ENCODE results near the gene FUS. TPM values are rescaled to one million over a fixed set of nuclear protein-coding genes. Genes with fewer than 3 reads are reported as not detected.

Gene FUS
- total RNA-seq, 1 experiment from 2014 or later = 522 TPM

GRCh38 chr16:31143011-31143693 lies 36.8 kb upstream of the FUS start:
- peak overlapping the region; percentile 80 for H3K4me2 ChIP-seq (ENCODE audit: low read length)
- H3K4me1 ChIP-seq (ENCODE audit: control insufficient read depth in 1 of 2, insufficient read depth in 2 of 2, low read length in 2 of 2) = peaks cover 33 to 55% of the 10 kb centered on the region in 2 experiments
- H3K27ac ChIP-seq (ENCODE audit: low read depth, low read length) = peak overlapping the region; percentile 72; the same call in 1 of the 2 replicates
- H2AFZ ChIP-seq (ENCODE audit: low read depth, low read length, poor library complexity, severe bottlenecking) = no peak overlapping the region
- intact Hi-C loops (cut with micrococcal nuclease) = no loop called here
- H3K9ac ChIP-seq (ENCODE audit: low read length) = peak overlapping the region; percentile 61; the same call in 1 of the 2 replicates
- ATAC-seq (no peak), DNase-seq (ENCODE audit: low read depth, low spot score) (no peak)
- no peaks in the 10 kb centered on the region for H3K36me3 ChIP-seq (ENCODE audit: control insufficient read depth in 1 of 2, insufficient read depth in 2 of 2, low read length in 2 of 2)
- H3K9me3 ChIP-seq (ENCODE audit: control insufficient read depth in 1 of 2, insufficient read depth in 1 of 2, low read depth in 1 of 2, low read length in 2 of 2) = no peaks in the 10 kb centered on the region
- no peak overlapping the region for H3K4me3 ChIP-seq (replicated peaks in 1 of 2; ENCODE audit: low read depth in 1 of 2, low read length in 2 of 2)
- ChIA-PET POLR2A (interaction anchor here (0.9 to 9.9 kb wide), 6 partner anchors 9 to 158 kb away, joined by 3 to 84 read pairs (median 6); partner anchors contain the start of genes FUS, HSD3B7 and KAT8), RAD21 (ENCODE audit: low non-redundant PET in 1 of 2, low total read pairs in 2 of 2, uncharacterized antibody in 2 of 2, unreplicated experiment in 2 of 2) (interaction anchor here (1.3 to 1.8 kb wide), 6 partner anchors 26 to 240 kb away, joined by 4 to 10 read pairs (median 4); partner anchors contain the start of genes HSD3B7 (in 2 of the 2), KAT8 (in 1 of the 2), ZNF646 (in 1 of the 2) and ZNF668 (in 1 of the 2)), CTCF (interaction anchor here (0.8 to 2.2 kb wide), 17 partner anchors 9 to 730 kb away, joined by 3 to 30 read pairs (median 5); partner anchors contain the start of genes ARMC5, HSD3B7, KAT8 and ZNF267)
- H3K79me2 ChIP-seq (ENCODE audit: insufficient read depth, low read length) = no peaks in the 10 kb centered on the region
- TF ChIP-seq EGR1 (IDR thresholded peaks at IDR 0.05; ENCODE audit: low read depth) (no peak), MAX (IDR thresholded peaks at IDR 0.05) (no peak), SIN3A (IDR thresholded peaks at IDR 0.05; ENCODE audit: low read depth) (no peak), TCF7L2 (IDR thresholded peaks at IDR 0.05; ENCODE audit: borderline replicate concordance, extremely low read depth, insufficient read depth, insufficient read length) (no peak), ELF1 (IDR thresholded peaks at IDR 0.05; ENCODE audit: borderline replicate concordance, low read depth) (no peak), JUND (IDR thresholded peaks at IDR 0.05) (no peak), ATF3 (IDR thresholded peaks at IDR 0.05) (no peak), CTCF (IDR thresholded peaks at IDR 0.05 in 2 of 3, conservative IDR thresholded peaks at IDR 0.05 in 1 of 3; ENCODE audit: borderline replicate concordance in 1 of 3, insufficient read depth in 1 of 3, low read depth in 2 of 3, low read length in 2 of 3) (no peak), SRF (IDR thresholded peaks at IDR 0.05; ENCODE audit: low read depth) (no peak), SP1 (IDR thresholded peaks at IDR 0.05; ENCODE audit: low read depth) (no peak), EZH2 (IDR thresholded peaks at IDR 0.05) (no peak), FOSL1 (IDR thresholded peaks at IDR 0.05; ENCODE audit: low read depth) (no peak), POLR2A (IDR thresholded peaks at IDR 0.05; ENCODE audit: borderline replicate concordance, extremely low read depth, insufficient read depth, insufficient read length) (no peak)
- no peaks in the 10 kb centered on the region for H3K27me3 ChIP-seq (ENCODE audit: insufficient read depth, low read length)
- no TSS peak for BruUV-seq (replicated peaks)
- no peaks in the 10 kb centered on the region for H4K20me1 ChIP-seq (ENCODE audit: insufficient read depth)
- H3K9me2 ChIP-seq (ENCODE audit: insufficient read depth) = no peaks in the 10 kb centered on the region
